HK-2 (cell line): ENCODE results near the gene TCF12.
A peak's percentile ranks its signal among the peaks of the same experiment; 100 is the strongest.

Experiments used
- DNase-seq: peaks from one replicate; pipeline ENCODE4 v3.0.0-alpha.2; 2018; ENCODE audit not compliant: unreplicated experiment

TCF12 gene

GRCh38 chr15:57320631-57321220, 402.3 kb downstream of the TCF12 start:
- DNase-seq, result no peak

DNA sequence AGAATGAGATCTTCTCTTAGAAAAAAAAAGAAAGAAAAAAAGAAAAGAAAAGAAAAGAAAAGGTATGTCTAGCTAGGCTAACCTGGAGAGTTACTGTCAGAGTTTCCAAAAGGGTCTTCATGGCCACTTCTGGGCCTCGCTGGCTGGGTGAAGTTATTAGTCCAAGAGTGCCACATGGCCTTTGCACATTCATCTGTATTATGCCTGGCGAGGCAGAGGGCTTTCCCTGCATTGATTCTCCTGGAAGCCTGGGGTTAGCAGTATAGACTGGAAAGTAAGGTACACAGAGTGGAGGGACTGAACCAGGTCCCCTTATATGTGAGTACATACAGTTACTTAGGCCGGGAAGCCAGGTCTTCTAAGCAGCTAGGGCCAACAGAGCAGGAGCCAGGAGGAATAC, 403.0 kb downstream of the TCF12 start:
- DNase-seq, result no peak

DNA sequence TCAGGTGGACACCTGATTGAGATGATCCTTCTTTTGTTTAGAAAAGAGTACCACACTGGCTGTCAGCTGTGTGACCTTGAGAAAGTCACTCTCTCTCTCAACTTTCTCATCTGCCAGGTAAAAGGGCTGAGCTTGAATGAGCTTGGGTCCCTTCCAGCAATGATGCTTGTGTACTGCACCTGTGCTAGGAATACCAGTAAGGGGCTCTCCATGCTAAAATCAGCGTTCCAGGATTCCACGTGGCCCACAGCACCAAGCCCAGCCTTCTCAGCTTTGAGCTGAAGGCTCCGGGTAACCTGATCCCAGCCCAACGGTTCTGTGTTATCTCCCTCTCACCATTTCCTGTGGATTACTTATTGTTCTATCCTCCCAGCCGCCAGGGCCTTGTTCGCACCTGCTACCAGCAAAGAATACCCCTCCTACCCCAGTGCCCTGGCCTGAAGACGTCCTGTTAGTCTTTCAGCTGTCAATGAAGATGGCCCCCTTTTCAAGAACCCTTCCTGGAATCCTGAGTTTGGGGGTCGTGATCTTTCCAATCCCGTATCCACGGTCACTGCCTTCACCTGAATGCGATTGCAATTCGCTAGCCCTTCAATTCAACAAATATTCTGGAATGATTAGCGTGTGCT, 403.6 kb downstream of the TCF12 start:
- no peak for DNase-seq

- DNase-seq, result no peak
Measured at GRCh38 chr15:57322602-57323250, 404.3 kb downstream of the TCF12 start.

DNA sequence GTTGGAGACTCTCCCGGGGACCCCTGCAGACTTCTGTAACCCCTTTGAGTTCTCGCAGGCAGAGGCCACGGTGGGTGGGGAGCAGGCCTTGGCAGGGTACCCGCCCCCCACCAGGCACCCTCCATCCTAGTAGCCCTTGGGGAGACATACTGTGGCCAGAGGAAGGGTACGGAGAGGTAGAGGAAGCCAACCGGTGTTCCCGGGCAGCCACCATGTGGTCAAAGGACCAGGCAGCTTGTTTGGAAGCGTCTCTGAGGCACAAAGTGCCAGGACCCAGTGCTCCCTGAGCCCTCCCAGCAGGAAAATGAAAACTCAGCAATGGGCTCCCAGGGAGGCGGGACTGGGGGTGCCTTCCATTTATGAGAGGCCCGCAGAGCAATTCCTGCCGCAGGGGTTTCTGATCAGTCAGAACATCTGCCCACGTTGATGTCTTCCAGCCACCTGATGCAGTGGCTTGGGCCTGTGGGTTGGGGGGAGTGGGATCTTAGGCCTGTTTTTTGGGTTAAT, 404.9 kb downstream of the TCF12 start:
- no peak for DNase-seq

- peak; percentile 74 for DNase-seq
Measured at GRCh38 chr15:57323806-57324589, 405.6 kb downstream of the TCF12 start.

- no peak for DNase-seq
Measured at GRCh38 chr15:57324590-57324890, 406.1 kb downstream of the TCF12 start.

GRCh38 chr15:57324944-57325679, 406.7 kb downstream of the TCF12 start:
- DNase-seq, result no peak

- DNase-seq, result no peak
Measured at GRCh38 chr15:57326196-57326595, 407.8 kb downstream of the TCF12 start.

GRCh38 chr15:57327985-57328471, 409.6 kb downstream of the TCF12 start:
- DNase-seq, result peak; percentile 19

GRCh38 chr15:57328479-57328878, 410.0 kb downstream of the TCF12 start:
- DNase-seq, result no peak

DNA sequence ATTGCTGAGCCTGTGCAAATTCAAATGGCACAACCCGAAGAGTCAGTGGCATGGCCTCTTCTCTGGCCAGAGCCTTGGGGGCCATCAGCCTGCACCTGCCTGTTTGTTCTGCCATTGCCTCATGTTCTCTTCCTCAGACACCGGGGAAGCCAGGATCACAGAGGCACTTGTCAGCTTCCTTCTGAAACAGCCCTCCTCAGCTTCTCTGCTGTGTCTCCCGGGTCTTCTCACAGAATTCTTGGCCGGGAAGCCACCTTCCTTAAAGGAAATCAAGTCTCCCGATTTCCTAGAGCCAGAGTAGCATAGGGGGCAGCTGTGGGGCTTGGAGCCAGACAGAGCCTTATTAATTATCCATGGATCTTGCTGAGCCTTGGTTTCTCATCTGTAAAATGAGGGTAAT, 410.5 kb downstream of the TCF12 start:
- DNase-seq, result no peak

DNA sequence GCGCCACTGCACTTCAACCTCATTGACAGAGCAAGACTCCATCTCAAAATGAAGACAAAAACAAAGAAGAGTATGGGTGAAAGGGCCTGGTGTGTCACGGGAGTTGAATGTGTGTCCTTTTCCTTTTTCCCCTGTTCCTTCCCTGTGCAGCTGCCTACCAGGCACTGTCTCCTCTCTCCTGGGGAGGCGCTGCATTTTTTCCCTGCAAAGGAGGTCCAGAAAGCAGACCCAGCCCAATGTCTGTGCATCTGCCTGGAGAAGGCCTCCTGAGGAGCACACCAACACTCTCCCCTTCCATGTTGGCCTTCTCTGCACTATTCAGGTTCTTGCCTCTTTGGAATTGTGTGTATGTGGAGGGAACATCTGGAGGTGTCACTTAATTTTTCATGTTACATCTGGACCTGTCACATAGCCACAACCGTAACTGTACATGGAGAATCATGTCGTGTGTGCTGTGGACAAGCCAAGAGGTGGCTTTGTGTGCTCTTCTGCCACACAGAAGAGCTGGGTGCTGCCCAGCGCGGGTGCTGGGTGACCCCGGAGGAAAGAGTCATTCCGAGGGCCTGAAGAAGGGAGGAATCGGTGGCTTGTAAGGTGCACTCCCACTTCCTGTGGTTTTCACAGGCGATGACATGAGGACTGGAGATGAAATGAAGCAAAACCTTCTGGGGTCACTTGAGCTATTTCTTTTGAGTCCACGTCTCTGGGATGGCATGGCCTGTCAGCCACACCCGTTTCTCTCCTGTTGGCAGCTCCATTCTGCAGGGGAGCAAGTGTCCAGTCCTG, 411.3 kb downstream of the TCF12 start:
- peak; percentile 30 for DNase-seq

DNA sequence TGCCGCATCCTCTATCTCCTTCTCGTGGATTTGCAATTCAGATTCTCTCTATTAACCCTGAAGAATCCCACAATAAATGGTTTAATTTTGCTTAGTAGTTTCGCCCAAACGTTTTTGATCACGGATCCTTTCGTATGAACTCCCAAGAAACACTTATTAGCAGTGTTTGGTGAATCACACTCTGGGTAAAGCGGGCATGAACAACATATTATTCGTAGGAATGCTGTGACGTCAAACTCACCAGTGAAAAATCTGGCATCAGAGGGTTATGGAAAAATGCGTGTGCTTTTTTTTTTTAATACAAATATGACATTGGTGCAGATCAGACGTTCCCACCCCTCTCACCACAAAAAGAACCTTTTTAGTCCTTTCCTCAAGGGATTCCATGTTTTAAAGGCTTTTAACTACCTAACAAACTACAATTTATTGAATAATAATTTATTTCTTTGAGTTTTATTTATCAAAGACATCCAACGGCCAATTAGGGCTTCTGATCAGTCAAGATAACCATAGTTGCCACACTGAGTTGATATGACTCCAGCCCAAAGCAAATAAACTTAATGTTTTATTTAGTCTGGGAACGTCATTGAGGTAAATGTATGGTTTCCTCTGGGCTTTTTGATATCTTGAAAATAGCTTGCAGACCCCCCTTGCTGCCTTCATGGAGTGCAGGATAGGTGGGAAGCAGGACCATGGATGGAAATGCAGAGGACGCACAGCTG, 412.3 kb downstream of the TCF12 start:
- no peak for DNase-seq

GRCh38 chr15:57332326-57332725, 413.9 kb downstream of the TCF12 start:
- DNase-seq, result no peak

DNA sequence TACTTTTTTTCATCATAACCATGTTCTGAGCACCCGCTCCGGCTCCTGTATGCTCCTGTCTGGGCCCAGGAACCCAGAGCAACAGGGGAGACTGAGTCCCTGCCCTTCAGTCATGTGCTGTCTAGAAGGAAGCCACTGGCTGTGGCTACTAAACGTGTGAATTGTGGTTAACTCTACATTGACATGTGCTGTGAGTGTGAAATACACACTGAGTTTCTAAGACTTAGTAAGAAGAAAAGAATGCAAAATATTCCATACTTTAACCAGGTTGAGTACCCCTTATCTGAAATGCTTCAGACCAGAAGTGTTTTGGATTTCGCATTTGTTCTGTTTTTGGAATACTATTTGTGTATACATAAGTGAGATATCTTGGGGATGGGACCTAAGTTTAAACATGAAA, 415.0 kb downstream of the TCF12 start:
- DNase-seq, result no peak

DNA sequence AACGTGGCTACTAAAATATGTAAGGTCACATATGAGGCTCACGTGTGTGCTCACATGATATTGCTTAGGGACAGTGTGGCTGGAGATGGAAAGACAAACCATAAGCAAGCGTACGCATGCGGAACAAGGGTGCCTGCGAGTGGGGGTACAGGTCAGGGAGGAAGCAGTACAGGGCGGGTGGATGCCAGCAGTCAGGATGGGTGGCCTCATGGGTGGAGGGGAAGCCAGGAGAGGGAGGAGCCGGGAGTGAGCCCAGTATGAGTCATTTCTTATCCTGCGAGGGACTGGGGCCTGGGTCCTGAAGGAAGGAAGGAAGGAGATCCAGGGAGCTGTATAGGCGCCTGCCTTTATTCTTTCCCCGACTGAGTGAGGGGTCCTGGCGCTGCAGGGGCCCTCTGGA, 415.8 kb downstream of the TCF12 start:
- peak; percentile 41 for DNase-seq

GRCh38 chr15:57335293-57335715, 416.9 kb downstream of the TCF12 start:
- DNase-seq, result no peak

- no peak for DNase-seq
Measured at GRCh38 chr15:57335719-57336118, 417.3 kb downstream of the TCF12 start.

- no peak for DNase-seq
Measured at GRCh38 chr15:57337868-57338411, 419.5 kb downstream of the TCF12 start.
